ENCODE results near the gene OR51F1.

- TF ChIP-seq CTCF (IDR thresholded peaks at IDR 0.05) (no peak), POLR2A (IDR thresholded peaks at IDR 0.05) (no peak), EP300 (IDR thresholded peaks at IDR 0.05) (no peak)
Observed at GRCh38 chr11:4809246-4809645, 39.5 kb upstream of the OR51F1 start.

Data from ovary (tissue), 3 donors.